ENCODE results near the gene MEX3A.

MEX3A gene

DNA sequence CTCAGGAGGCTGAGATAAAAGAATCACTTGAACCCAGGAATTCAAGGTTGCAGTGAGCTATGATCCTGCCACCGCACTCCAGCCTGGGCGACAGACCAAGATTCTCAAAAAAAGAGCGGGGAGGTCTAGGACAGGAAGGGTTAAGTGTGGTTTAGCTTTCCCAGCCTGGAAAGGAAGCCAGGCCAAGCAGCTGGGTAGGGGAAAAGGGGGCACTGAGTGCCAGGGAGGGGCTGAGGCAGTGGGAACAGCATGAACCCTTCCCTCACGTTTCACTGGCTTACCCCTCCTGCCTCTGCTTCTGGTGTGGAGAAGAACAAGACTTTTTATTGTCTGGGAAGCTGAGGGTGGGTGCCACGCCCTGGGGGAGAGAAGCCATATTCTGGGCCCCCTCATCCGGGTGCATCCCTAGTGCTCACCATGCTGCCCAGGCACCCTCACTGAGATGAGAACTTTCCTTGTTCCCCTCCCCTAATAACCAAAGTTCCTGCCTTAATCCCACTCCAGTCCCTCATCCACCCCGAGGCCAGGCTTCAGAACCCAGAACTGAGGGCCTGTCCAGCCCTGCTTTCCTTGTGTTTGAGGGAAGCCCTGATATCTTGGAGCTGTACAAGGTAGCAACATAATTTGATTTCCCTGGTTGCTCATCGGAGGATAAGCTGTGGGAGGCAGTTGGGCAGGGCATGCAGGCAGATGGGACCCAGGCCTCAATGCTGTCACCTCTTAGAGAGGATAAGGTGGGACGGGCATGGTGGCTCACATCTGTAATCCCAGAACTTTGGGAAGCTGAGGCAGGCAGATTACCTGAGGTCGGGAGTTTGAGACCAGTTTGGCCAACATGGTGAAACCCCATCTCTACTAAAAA lies 30.2 kb upstream of the MEX3A start:
- DNase-seq (ENCODE audit: low read depth) = no peak
- in situ Hi-C loops (cut with HindIII; ENCODE audit: low sequenced_read_pairs) = no loop called here
- H3K4me3 ChIP-seq (ENCODE audit: low read depth, low read length) = no peak overlapping the region
- TF ChIP-seq, protein P1, sequence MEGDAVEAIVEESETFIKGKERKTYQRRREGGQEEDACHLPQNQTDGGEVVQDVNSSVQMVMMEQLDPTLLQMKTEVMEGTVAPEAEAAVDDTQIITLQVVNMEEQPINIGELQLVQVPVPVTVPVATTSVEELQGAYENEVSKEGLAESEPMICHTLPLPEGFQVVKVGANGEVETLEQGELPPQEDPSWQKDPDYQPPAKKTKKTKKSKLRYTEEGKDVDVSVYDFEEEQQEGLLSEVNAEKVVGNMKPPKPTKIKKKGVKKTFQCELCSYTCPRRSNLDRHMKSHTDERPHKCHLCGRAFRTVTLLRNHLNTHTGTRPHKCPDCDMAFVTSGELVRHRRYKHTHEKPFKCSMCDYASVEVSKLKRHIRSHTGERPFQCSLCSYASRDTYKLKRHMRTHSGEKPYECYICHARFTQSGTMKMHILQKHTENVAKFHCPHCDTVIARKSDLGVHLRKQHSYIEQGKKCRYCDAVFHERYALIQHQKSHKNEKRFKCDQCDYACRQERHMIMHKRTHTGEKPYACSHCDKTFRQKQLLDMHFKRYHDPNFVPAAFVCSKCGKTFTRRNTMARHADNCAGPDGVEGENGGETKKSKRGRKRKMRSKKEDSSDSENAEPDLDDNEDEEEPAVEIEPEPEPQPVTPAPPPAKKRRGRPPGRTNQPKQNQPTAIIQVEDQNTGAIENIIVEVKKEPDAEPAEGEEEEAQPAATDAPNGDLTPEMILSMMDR (IDR thresholded peaks at IDR 0.05; ENCODE audit: low read depth, low read length, missing control alignments) = no peak

DNA sequence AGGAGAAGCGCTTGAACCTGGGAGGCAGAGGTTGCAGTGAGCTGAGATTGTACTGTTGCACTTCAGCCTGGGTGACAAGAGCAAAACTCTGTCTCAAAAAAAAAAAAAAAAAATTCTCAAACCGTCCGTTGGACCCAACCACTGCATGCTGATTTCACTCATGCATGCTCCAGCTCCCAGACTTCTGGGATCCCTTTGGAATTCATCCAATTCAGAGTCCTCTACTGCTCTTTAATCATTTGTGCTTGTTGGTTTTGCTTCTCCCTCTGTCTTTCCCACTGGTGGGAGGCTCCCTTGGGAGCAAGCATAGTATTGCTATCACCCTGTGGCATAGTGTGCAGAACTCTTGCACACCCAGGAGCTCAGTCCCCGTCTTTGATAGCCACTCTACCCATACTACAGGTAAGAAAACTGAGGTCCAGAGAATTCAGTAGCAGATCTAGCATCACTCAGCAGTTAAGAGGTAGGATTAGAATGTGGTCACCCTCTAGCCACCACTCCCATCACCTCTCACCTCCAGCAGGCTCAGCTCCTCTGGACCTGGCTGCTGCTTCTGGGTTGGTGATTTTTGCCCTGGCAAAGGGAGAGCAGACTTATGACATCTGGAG lies 29.2 kb upstream of the MEX3A start:
- in situ Hi-C loops (cut with HindIII; ENCODE audit: low sequenced_read_pairs) = no loop called here
- DNase-seq (ENCODE audit: low read depth) = no peak
- no peak overlapping the region for H3K4me3 ChIP-seq (ENCODE audit: low read depth, low read length)
- TF ChIP-seq, protein P1 (IDR thresholded peaks at IDR 0.05; ENCODE audit: low read depth, low read length, missing control alignments) = no peak

DNA sequence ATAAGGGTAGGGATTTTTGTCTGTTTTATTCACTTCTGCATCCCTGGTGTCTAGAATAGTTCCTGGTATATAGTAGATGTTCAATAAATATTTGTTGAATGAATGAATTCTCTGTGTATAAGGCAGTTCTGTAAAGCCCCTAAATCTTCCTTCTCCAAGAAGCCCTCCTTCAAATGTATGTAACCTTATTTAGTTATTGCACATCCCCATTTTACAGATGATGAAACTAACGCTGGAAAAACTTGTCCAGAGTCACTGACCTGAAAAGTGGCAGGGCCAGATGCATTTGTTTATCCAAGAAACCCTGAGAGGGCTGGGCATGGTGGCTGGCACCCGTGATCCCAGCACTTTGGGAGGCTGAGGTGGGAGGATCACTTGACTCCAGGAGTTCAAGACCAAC lies 28.0 kb upstream of the MEX3A start:
- in situ Hi-C loops (cut with HindIII; ENCODE audit: low sequenced_read_pairs) = no loop called here
- TF ChIP-seq, protein P1 (IDR thresholded peaks at IDR 0.05; ENCODE audit: low read depth, low read length, missing control alignments) = no peak

DNA sequence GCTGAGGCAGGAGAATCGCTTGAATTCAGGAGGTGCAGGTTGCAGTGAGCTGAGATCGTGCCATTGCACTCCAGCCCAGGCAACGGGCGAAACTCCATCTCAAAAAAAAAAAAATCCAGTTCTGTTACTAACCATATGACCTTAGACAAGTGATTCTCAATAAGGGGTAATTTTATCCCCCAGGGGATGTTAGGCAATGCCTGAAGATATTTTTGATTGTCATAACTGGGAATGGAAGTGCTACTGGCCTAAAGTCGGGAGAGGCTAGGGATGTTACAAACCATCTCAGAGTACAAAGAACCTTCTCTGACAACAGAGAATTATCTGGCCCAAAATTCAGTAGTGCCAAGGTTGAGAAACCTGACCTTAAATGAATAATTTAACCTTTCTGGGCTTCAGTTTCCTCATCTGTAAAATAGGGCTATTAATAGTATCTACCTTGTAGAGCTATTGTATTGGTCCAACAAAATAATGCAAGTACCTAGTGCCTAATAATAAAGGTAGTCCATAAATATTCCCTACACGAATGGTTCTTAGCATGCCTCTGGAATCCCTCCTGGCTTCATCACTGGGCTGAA lies 26.5 kb upstream of the MEX3A start:
- TF ChIP-seq, protein P1 (IDR thresholded peaks at IDR 0.05; ENCODE audit: low read depth, low read length, missing control alignments) = no peak
- DNase-seq (ENCODE audit: low read depth) = no peak
- no peak overlapping the region for H3K4me3 ChIP-seq (ENCODE audit: low read depth, low read length)
- in situ Hi-C loops (cut with HindIII; ENCODE audit: low sequenced_read_pairs) = no loop called here

More for the DNA sequence above, 28.0 kb upstream of the MEX3A start:
- DNase-seq (ENCODE audit: low read depth) = no peak
- H3K4me3 ChIP-seq (ENCODE audit: low read depth, low read length) = no peak overlapping the region

DNA sequence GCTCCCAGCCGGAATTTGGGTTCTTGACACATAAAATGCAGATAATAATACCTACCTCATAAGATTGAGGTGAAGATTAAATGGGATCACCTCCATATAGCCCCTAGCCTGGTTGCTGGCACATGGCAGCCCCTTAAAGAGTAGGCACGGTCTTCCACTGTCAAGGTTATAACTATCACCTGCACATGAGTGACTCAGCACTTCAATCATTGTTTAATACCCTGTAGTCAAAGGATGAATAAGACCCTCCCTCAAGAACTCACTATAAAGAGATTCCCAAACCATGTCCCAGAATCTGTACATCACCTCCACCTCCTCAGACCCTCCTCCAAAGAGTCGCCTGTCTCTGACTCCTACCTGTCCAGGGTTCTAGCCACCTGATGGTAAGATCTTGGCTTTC lies 25.8 kb upstream of the MEX3A start:
- TF ChIP-seq, protein P1 (IDR thresholded peaks at IDR 0.05; ENCODE audit: low read depth, low read length, missing control alignments) = no peak
- no peak for DNase-seq (ENCODE audit: low read depth)
- in situ Hi-C loops (cut with HindIII; ENCODE audit: low sequenced_read_pairs) = no loop called here
- H3K4me3 ChIP-seq (ENCODE audit: low read depth, low read length) = no peak overlapping the region

DNA sequence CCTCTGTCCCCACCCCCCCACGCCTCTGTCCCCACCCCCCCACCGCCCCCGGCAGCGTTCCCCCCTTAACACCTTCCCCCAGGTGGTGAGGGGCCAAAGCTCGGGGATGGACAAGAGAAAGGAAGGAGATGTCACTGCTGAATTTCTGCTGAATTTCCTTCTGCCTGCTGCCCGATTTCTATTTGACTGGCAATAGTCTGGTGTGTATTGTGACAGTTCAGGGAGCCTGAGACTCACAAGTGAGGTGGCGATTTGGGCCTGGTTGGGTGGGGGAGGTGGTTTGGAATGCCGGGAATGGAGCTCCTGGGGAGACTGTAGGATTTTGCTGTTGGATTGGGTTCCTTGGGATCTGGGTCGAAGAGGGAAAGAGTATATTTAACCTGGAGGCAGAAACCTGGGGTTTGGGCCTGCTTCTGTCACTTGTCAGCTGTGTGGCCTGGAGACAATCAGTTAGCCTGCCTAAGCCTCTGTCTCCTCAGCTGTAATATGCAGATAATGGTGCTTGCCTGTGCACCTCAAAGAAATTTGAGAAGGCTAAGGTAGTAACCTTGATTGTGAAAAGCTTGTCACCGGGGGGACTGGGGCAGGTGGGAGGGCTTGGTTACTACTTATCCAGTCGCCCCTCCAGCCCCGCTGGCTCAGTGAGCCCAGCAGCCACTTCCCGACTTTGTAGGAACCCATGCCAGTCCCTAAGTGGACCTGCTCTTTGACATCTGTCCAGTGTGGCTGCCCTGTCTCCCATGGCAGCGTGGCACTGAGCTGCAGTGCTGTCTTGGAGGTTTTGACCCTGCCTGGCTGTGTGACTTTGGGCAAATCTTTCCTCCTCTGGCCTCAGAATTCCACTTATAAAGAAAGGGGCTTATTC lies 24.6 kb upstream of the MEX3A start:
- DNase-seq (ENCODE audit: low read depth) = no peak
- H3K4me3 ChIP-seq (ENCODE audit: low read depth, low read length) = peak overlapping the region; percentile 7
- TF ChIP-seq, protein P1 (IDR thresholded peaks at IDR 0.05; ENCODE audit: low read depth, low read length, missing control alignments) = no peak
- in situ Hi-C loops (cut with HindIII; ENCODE audit: low sequenced_read_pairs) = no loop called here
